ENCODE results near the gene EXOC3L4.

Gene EXOC3L4

GRCh38 chr14:103081951-103082350 is 12.6 kb upstream of the EXOC3L4 start:
- ATAC-seq: no peak
- Mint-ChIP-seq H3K27me3 (peaks cover 15% of the 10 kb centered on the region), H3K36me3 (no peaks in the 10 kb centered on the region), H3K4me3 (no peak overlapping the region), H3K4me1 (no peaks in the 10 kb centered on the region), H3K9me3 (no peaks in the 10 kb centered on the region), H3K27ac (no peak overlapping the region)

GRCh38 chr14:103084021-103084919 is 10.3 kb upstream of the EXOC3L4 start, which contains the start of gene LBHD2:
Gene LBHD2, plus strand, starts transcription at chr14:103084210. Its CDS starts 1,803 bp downstream, at chr14:103086013.
- no peak within 1 kb of the TSS for H3K4me3 Mint-ChIP-seq
- H3K27me3 Mint-ChIP-seq: peaks cover 21% of the 10 kb centered on the region
- no peak within 1 kb of the TSS for H3K27ac Mint-ChIP-seq
- H3K36me3 Mint-ChIP-seq: no peaks in the 10 kb centered on the region
- H3K4me1 Mint-ChIP-seq: peaks cover 6% of the 10 kb centered on the region
- no peaks in the 10 kb centered on the region for H3K9me3 Mint-ChIP-seq
- no peak for ATAC-seq

GRCh38 chr14:103085106-103086091 is 9.1 kb upstream of the EXOC3L4 start:
- Mint-ChIP-seq H3K4me3 (no peak overlapping the region), H3K9me3 (no peaks in the 10 kb centered on the region)
- ATAC-seq: no peak

GRCh38 chr14:103086771-103087342 is 7.7 kb upstream of the EXOC3L4 start:
- H3K4me3 Mint-ChIP-seq: no peak overlapping the region
- ATAC-seq: no peak
- peaks cover 21% of the 10 kb centered on the region for H3K27me3 Mint-ChIP-seq
- H3K36me3 Mint-ChIP-seq: no peaks in the 10 kb centered on the region
- no peaks in the 10 kb centered on the region for H3K9me3 Mint-ChIP-seq
- peaks cover 19% of the 10 kb centered on the region for H3K4me1 Mint-ChIP-seq
- H3K27ac Mint-ChIP-seq: no peak overlapping the region

More at GRCh38 chr14:103085106-103086091, 9.1 kb upstream of the EXOC3L4 start:
- peaks cover 21% of the 10 kb centered on the region for H3K27me3 Mint-ChIP-seq
- no peak overlapping the region for H3K27ac Mint-ChIP-seq
- peaks cover 11% of the 10 kb centered on the region for H3K4me1 Mint-ChIP-seq
- no peaks in the 10 kb centered on the region for H3K36me3 Mint-ChIP-seq

GRCh38 chr14:103087343-103087835 is 7.1 kb upstream of the EXOC3L4 start:
- Mint-ChIP-seq H3K4me1 (peaks cover 22% of the 10 kb centered on the region), H3K4me3 (no peak overlapping the region)

GRCh38 chr14:103088921-103089320 is 5.6 kb upstream of the EXOC3L4 start:
- Mint-ChIP-seq H3K27me3 (peaks cover 21% of the 10 kb centered on the region), H3K4me1 (peaks cover 22% of the 10 kb centered on the region), H3K36me3 (no peaks in the 10 kb centered on the region), H3K4me3 (no peak overlapping the region), H3K27ac (no peak overlapping the region), H3K9me3 (no peaks in the 10 kb centered on the region)
- ATAC-seq: no peak

More at GRCh38 chr14:103087343-103087835, 7.1 kb upstream of the EXOC3L4 start:
- Mint-ChIP-seq H3K27ac (no peak overlapping the region), H3K36me3 (no peaks in the 10 kb centered on the region), H3K9me3 (no peaks in the 10 kb centered on the region), H3K27me3 (peaks cover 21% of the 10 kb centered on the region)
- no peak for ATAC-seq

GRCh38 chr14:103089386-103090335 is 4.9 kb upstream of the EXOC3L4 start:
- no peak for ATAC-seq
- no peak overlapping the region for H3K27ac Mint-ChIP-seq
- H3K4me1 Mint-ChIP-seq: peaks cover 29% of the 10 kb centered on the region
- peaks cover 21% of the 10 kb centered on the region for H3K27me3 Mint-ChIP-seq
- H3K4me3 Mint-ChIP-seq: no peak overlapping the region
- no peaks in the 10 kb centered on the region for H3K9me3 Mint-ChIP-seq
- H3K36me3 Mint-ChIP-seq: no peaks in the 10 kb centered on the region

GRCh38 chr14:103090481-103091020 is 4.0 kb upstream of the EXOC3L4 start:
- Mint-ChIP-seq H3K36me3 (no peaks in the 10 kb centered on the region), H3K27me3 (peaks cover 16% of the 10 kb centered on the region), H3K9me3 (no peaks in the 10 kb centered on the region), H3K4me3 (peak overlapping the region; percentile 67), H3K4me1 (peaks cover 35% of the 10 kb centered on the region), H3K27ac (no peak overlapping the region)
- no peak for ATAC-seq

GRCh38 chr14:103091041-103091882 is 3.3 kb upstream of the EXOC3L4 start:
- H3K27ac Mint-ChIP-seq: no peak overlapping the region
- peaks cover 12% of the 10 kb centered on the region for H3K27me3 Mint-ChIP-seq
- no peaks in the 10 kb centered on the region for H3K36me3 Mint-ChIP-seq
- no peaks in the 10 kb centered on the region for H3K9me3 Mint-ChIP-seq
- H3K4me3 Mint-ChIP-seq: peak overlapping the region; percentile 67
- ATAC-seq: peak; percentile 79
- peaks cover 35% of the 10 kb centered on the region for H3K4me1 Mint-ChIP-seq

GRCh38 chr14:103091883-103092222 is 2.7 kb upstream of the EXOC3L4 start:
- no peak overlapping the region for H3K27ac Mint-ChIP-seq
- peaks cover 35% of the 10 kb centered on the region for H3K4me1 Mint-ChIP-seq
- H3K36me3 Mint-ChIP-seq: no peaks in the 10 kb centered on the region
- ATAC-seq: no peak
- H3K4me3 Mint-ChIP-seq: peak overlapping the region; percentile 51
- H3K9me3 Mint-ChIP-seq: no peaks in the 10 kb centered on the region
- peaks cover 12% of the 10 kb centered on the region for H3K27me3 Mint-ChIP-seq

GRCh38 chr14:103093856-103094405 is 594 bp upstream of the EXOC3L4 start:
- Mint-ChIP-seq H3K4me3 (no peak overlapping the region), H3K27ac (no peak overlapping the region)

GRCh38 chr14:103095210-103095778 is 769 bp downstream of the EXOC3L4 start:
- ATAC-seq: no peak
- Mint-ChIP-seq H3K27ac (no peak overlapping the region), H3K36me3 (no peaks in the 10 kb centered on the region), H3K9me3 (no peaks in the 10 kb centered on the region), H3K4me1 (peaks cover 30% of the 10 kb centered on the region), H3K27me3 (peaks cover 19% of the 10 kb centered on the region), H3K4me3 (no peak overlapping the region)

More at GRCh38 chr14:103093856-103094405, 594 bp upstream of the EXOC3L4 start:
- ATAC-seq: no peak
- no peaks in the 10 kb centered on the region for H3K9me3 Mint-ChIP-seq
- H3K36me3 Mint-ChIP-seq: no peaks in the 10 kb centered on the region
- peaks cover 19% of the 10 kb centered on the region for H3K27me3 Mint-ChIP-seq
- peaks cover 32% of the 10 kb centered on the region for H3K4me1 Mint-ChIP-seq
